NCI-H1694 (cell line): Measurements from ENCODE around the gene LRRC4B.
"Not testable (repeated sequence)": the region's sequence is repeated elsewhere in the genome, so short reads cannot be mapped to it uniquely, and the experiment has no call there.

Experiments
- DNase-seq: peaks from one replicate; lab custom pipeline; 2025; lab: John Stamatoyannopoulos, UW

The LRRC4B gene

GRCh38 chr19:50567882-50568727 lies at the start of gene LRRC4B:
TSS of gene LRRC4B (minus strand) at chr19:50568435. CDS start at chr19:50548838, 19,597 bp downstream.
- no peak for DNase-seq

GRCh38 chr19:50612504-50613404 lies 44.5 kb upstream of the LRRC4B start:
- not testable (repeated sequence) for DNase-seq

GRCh38 chr19:50607874-50608785 lies 39.9 kb upstream of the LRRC4B start:
- no peak for DNase-seq

- no peak for DNase-seq
These were observed 39.2 kb upstream of the LRRC4B start for GRCh38 chr19:50607388-50607787.

- DNase-seq = not testable (repeated sequence)
These were observed 38.0 kb upstream of the LRRC4B start for GRCh38 chr19:50606059-50606836.

- not testable (repeated sequence) for DNase-seq
These were observed 36.2 kb upstream of the LRRC4B start for GRCh38 chr19:50604264-50605073.

- DNase-seq = no peak
These were observed 34.7 kb upstream of the LRRC4B start for GRCh38 chr19:50602935-50603334.

GRCh38 chr19:50602496-50602895 lies 34.3 kb upstream of the LRRC4B start:
- no peak for DNase-seq

GRCh38 chr19:50602089-50602422 lies 33.8 kb upstream of the LRRC4B start:
- DNase-seq = no peak

GRCh38 chr19:50601407-50602088 lies 33.3 kb upstream of the LRRC4B start:
- no peak for DNase-seq

GRCh38 chr19:50599427-50599826 lies 31.2 kb upstream of the LRRC4B start:
- DNase-seq = no peak

GRCh38 chr19:50590191-50590590 lies 22.0 kb upstream of the LRRC4B start:
- no peak for DNase-seq

- DNase-seq = not testable (repeated sequence)
These were observed 13.8 kb upstream of the LRRC4B start for GRCh38 chr19:50581795-50582660.

- DNase-seq = no peak
These were observed 12.9 kb upstream of the LRRC4B start for GRCh38 chr19:50580970-50581634.

GRCh38 chr19:50580240-50580639 lies 12.0 kb upstream of the LRRC4B start:
- no peak for DNase-seq

GRCh38 chr19:50576769-50577168 lies 8.5 kb upstream of the LRRC4B start:
- not testable (repeated sequence) for DNase-seq

- DNase-seq = no peak
These were observed 5.7 kb upstream of the LRRC4B start for GRCh38 chr19:50573741-50574461.
